AG04449 (cell line): ENCODE data around the gene SNRNP35.

Experiments
- CTCF ChIA-PET: fragments of 350-600 bp; formaldehyde crosslinking; extraction: SDS; loops from one replicate; lab custom pipeline; 2021; ENCODE audit warnings: antibody characterized with exemption; lab: Yijun Ruan, JAX
- POLR2A ChIA-PET: fragments of 400-600, 350-600 bp; formaldehyde crosslinking; extraction: SDS; loops from one replicate; lab custom pipeline; 2020; ENCODE audit warnings: antibody characterized with exemption, inconsistent platforms; lab: Yijun Ruan, JAX
- DNase-seq: peaks from one replicate; pipeline ENCODE4 v3.0.0-alpha.2; 2010; ENCODE audit warnings: low read depth, low spot score
- H3K4me3 ChIP-seq: 2 replicates; pipeline ENCODE4 v1.5.1; 2011; ENCODE audit warnings: low read depth, mild to moderate bottlenecking, control low read depth, low read length
- TF ChIP-seq, protein P1 (sequence below): IDR thresholded peaks from one replicate; pipeline ENCODE4 v1.5.1; 2011; ENCODE audit warnings: mild to moderate bottlenecking, moderate library complexity, low read length, control low read depth, inconsistent platforms; ENCODE audit not compliant: insufficient read depth; ENCODE audit errors: missing control alignments

Gene SNRNP35

DNA sequence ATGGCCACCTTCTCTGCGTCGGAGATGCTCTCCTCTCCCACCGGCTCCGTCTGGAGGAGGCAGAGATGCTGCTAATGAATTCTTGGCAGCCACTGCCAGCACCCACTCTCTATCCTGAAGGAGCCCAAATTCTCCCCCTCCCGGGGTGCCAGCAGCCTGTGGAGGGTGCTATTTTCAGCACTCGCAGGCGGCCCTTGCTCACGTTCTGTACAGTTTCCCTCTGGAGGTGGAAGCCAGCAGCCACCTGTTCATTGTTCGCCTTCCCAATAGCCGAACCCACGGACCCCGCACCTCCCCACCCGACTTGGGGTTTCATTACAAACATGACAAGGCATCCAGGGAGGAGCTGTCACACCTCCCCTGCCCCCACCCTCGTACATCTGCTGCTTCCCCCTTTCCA is 27.8 kb downstream of the SNRNP35 start:
- TF ChIP-seq, protein P1, sequence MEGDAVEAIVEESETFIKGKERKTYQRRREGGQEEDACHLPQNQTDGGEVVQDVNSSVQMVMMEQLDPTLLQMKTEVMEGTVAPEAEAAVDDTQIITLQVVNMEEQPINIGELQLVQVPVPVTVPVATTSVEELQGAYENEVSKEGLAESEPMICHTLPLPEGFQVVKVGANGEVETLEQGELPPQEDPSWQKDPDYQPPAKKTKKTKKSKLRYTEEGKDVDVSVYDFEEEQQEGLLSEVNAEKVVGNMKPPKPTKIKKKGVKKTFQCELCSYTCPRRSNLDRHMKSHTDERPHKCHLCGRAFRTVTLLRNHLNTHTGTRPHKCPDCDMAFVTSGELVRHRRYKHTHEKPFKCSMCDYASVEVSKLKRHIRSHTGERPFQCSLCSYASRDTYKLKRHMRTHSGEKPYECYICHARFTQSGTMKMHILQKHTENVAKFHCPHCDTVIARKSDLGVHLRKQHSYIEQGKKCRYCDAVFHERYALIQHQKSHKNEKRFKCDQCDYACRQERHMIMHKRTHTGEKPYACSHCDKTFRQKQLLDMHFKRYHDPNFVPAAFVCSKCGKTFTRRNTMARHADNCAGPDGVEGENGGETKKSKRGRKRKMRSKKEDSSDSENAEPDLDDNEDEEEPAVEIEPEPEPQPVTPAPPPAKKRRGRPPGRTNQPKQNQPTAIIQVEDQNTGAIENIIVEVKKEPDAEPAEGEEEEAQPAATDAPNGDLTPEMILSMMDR = no peak
- DNase-seq = no peak
- POLR2A ChIA-PET = no interaction called here
- CTCF ChIA-PET = interaction anchor here (1.3 kb wide), 1 partner anchor 97 kb away, joined by 6 read pairs; no protein-coding TSS in a partner anchor
- no peak overlapping the region for H3K4me3 ChIP-seq

GRCh38 chr12:123487428-123487827 is 29.5 kb downstream of the SNRNP35 start:
- CTCF ChIA-PET = no interaction called here
- no peak for DNase-seq
- POLR2A ChIA-PET = no interaction called here
- TF ChIP-seq, protein P1 = no peak
- H3K4me3 ChIP-seq = no peak overlapping the region

GRCh38 chr12:123488539-123489230 is 30.7 kb downstream of the SNRNP35 start:
- TF ChIP-seq, protein P1 = no peak
- POLR2A ChIA-PET = no interaction called here
- no peak for DNase-seq
- no peak overlapping the region for H3K4me3 ChIP-seq
- CTCF ChIA-PET = no interaction called here

- CTCF ChIA-PET = no interaction called here
- DNase-seq = no peak
- H3K4me3 ChIP-seq = no peak overlapping the region
- TF ChIP-seq, protein P1 = no peak
- POLR2A ChIA-PET = no interaction called here
Observed at GRCh38 chr12:123489580-123489979, 31.6 kb downstream of the SNRNP35 start.

GRCh38 chr12:123490089-123490488 is 32.1 kb downstream of the SNRNP35 start:
- no peak overlapping the region for H3K4me3 ChIP-seq
- CTCF ChIA-PET = no interaction called here
- POLR2A ChIA-PET = no interaction called here
- TF ChIP-seq, protein P1 = no peak
- DNase-seq = no peak

- TF ChIP-seq, protein P1 = no peak
- no peak for DNase-seq
- ChIA-PET POLR2A (no interaction called here), CTCF (no interaction called here)
- no peak overlapping the region for H3K4me3 ChIP-seq
Observed at GRCh38 chr12:123491056-123491455, 33.1 kb downstream of the SNRNP35 start.
